HG03521 (cell line): ENCODE data around the gene CYP3A4.
"Not testable (repeated sequence)": the region's sequence is repeated elsewhere in the genome, so short reads cannot be mapped to it uniquely, and the experiment has no call there.

ENCODE experiments used
- ATAC-seq: cut with Tn5 transposase; IDR thresholded peaks from one replicate; pipeline ENCODE4 v1.9.1; 2021; ENCODE audit warnings: mild to moderate bottlenecking, moderate library complexity; ENCODE audit not compliant: unreplicated experiment

The CYP3A4 gene

DNA sequence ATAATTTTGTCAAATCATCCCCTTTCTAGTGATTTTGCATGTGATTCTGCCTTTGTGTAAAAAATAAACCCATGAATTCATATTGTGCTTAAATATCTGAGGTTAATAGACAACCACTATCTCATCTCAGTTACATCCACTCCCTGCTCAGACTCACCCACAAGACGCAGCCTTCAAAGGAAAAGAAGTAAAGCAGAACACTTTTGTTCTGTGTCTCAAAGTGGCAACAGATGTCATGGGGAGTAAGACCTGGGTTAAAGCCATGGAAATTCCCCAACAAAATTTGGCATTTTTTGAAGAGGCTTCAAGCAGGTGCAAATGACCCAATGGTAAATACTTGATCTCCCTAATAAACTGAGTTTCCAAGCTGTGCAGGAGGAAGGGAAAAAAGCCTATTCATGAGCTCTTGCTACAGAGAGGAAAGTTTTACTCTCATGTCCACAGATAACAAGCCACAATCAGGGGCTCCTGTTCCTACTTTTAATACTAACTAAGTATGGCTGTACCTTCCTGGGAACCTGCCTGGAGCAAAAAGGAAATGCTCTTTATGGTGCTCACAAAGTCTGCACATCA is 53.7 kb downstream of the CYP3A4 start:
- no peak for ATAC-seq

GRCh38 chr7:99729486-99730237 is 54.3 kb downstream of the CYP3A4 start:
- no peak for ATAC-seq

GRCh38 chr7:99728615-99729014 is 55.4 kb downstream of the CYP3A4 start:
- ATAC-seq: no peak

- ATAC-seq: not testable (repeated sequence)
Measured at GRCh38 chr7:99723201-99723600, 60.8 kb downstream of the CYP3A4 start.

DNA sequence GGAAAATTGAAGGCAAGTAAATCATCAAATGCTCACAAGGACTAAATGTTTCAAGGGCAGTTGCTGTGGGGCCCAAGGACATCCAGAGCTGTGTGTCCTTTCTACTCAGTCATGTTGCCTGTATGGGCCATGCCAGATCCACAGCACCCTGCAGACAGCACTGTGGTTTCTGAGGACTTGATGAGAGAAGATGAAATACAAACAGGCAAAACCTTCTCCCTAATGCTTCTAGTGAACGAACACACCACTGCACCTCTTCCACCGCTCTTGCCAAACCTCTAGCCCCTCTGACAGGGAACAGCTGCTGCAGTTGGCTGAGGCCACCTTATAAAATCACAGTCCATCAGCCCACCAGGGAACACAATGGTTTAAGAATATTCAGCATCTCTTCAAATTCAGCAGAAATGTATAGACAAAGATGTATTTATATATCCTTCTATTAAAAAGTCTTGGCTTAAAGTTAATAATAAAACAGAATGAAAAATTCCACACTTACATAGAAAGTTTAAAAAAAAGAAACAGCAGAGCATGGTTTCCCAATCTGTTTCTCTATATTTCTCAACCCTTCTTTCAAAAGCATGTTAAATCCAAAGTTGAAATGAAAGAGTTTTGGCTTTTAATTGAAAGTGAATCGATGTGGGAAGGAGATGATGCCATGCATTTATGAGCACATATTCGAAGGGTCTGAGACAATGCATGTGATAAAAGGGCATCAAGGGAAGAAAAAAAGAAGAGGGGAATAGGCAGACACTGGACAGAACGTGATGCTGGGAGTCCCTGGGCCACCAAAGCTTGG is 63.0 kb downstream of the CYP3A4 start:
- ATAC-seq: no peak

DNA sequence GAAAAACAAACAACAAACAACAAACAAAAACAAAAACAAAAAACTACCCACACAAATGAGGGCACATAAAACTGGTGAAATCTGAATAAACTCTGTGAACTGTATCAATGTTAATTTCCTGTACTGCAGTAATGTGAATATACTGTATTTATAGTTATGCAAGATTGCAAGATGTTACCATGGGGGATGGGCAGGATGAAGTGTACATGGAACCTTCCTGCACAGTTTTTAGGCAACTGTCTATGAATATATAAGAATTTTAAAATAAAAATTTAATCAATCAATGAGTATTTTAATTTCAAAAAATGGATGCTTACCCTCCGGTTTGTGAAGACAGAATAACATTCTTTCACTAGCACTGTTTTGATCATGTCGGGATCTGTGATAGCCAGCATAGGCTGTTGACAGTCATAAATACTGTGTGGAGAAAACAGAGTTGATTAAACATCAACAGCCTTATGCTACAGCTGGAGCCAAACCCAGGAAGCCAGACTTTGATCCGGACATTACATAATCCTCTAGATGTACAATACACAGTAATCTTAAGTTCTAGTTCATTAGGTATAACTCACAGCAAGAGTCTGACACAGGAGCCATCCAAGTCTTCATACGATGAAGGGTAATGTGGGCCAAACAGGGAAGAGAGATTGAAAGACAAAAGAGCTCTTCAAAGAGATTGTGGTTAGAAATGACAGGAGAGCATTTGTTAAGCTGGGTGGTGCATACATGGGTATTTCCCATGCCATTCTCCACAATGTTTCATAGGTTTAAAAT is 63.8 kb downstream of the CYP3A4 start:
- no peak for ATAC-seq

- ATAC-seq: no peak
Measured at GRCh38 chr7:99713995-99714570, 69.9 kb downstream of the CYP3A4 start.

GRCh38 chr7:99709838-99710578 is 74.0 kb downstream of the CYP3A4 start:
- ATAC-seq: no peak

- ATAC-seq: no peak
Measured at GRCh38 chr7:99709260-99709659, 74.7 kb downstream of the CYP3A4 start.

DNA sequence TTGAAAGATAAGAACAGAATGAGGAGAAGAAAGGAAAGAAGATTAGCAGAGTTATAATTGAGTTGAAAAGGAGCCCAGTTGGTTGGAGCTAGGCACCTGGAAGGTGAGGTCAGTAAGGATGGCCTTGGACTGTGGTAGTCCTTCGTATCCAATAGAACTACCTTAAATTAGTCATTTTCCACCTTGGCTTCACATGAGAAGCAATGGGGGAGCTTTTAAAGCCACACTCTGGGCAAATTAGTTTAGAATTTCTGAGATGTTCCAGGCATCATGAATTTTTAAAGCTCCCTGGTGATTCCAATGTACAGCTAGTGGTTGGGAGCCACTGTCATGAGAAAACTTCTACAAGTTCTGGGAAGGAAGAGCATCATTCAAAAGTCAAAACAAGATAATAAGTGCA is 76.9 kb downstream of the CYP3A4 start:
- ATAC-seq: no peak
